ENCODE data around the gene DNAI2. TPM values are rescaled to one million over a fixed set of nuclear protein-coding genes. Genes with fewer than 3 reads are reported as not detected.

Gene DNAI2
- total and polyA plus RNA-seq, 9 of the 15 experiments (the other 6 are each of a cell fraction or from before 2014, with no cell fraction given): not detected

- no peak for TF ChIP-seq ZNF146 (CRISPR knock-in tag; IDR thresholded peaks at IDR 0.05; ENCODE audit: unreplicated experiment)
- no peak for TF ChIP-seq MECOM (CRISPR knock-in tag; IDR thresholded peaks at IDR 0.05)
- TF ChIP-seq ZNF224 (CRISPR knock-in tag; IDR thresholded peaks at IDR 0.05): no peak
- TF ChIP-seq NR1H2 (CRISPR knock-in tag; IDR thresholded peaks at IDR 0.05): no peak
- no peak for TF ChIP-seq MCM3 (IDR thresholded peaks at IDR 0.05)
- no peak for TF ChIP-seq FOXJ2 (tag; IDR thresholded peaks at IDR 0.05)
- TF ChIP-seq NEUROD1 (IDR thresholded peaks at IDR 0.05; ENCODE audit: borderline replicate concordance, low read depth, low read length, partially characterized antibody): no peak
Observed at GRCh38 chr17:74314877-74315276, 40.8 kb downstream of the DNAI2 start (continued).

- WGBS (ENCODE audit: insufficient coverage, low coverage, missing lambda C conversion rate): 10% methylated on average over 10 of the region's 10 CpGs
- H3K27me3 ChIP-seq (ENCODE audit: control insufficient read depth in 2 of 2, insufficient read depth in 2 of 2, low read length in 2 of 2): peaks cover 15 to 58% of the 10 kb centered on the region in 2 experiments
- H3K4me3 ChIP-seq: no peak overlapping the region
- no peak overlapping the region for H2AFZ ChIP-seq (ENCODE audit: low read depth, low read length)
- H3K9me1 ChIP-seq (ENCODE audit: control insufficient read depth, insufficient read depth, low read length): no peaks in the 10 kb centered on the region
- DNase-seq (ENCODE audit: extremely low read depth in 1 of 4, low spot score in 3 of 4): no peak
- H3K27ac ChIP-seq (ENCODE audit: extremely low read depth, low read depth, low read length): no peak overlapping the region
- ChIA-PET POLR2A (no interaction called here), CTCF (ENCODE audit: low intra/inter-chr PET ratio) (no interaction called here)
- no peak for ATAC-seq
- H3K4me1 ChIP-seq (replicated peaks in 1 of 2; ENCODE audit: control insufficient read depth in 2 of 2, insufficient read depth in 2 of 2, low read length in 2 of 2): no peaks in the 10 kb centered on the region
- TF ChIP-seq NELFE (IDR thresholded peaks at IDR 0.05; ENCODE audit: insufficient read depth, insufficient read length) (no peak), ZKSCAN3 (CRISPR knock-in tag; IDR thresholded peaks at IDR 0.05) (no peak), MTF1 (CRISPR knock-in tag; IDR thresholded peaks at IDR 0.05; ENCODE audit: borderline replicate concordance) (no peak), ETS2 (tag; IDR thresholded peaks at IDR 0.05; ENCODE audit: borderline replicate concordance, poor library complexity, severe bottlenecking) (no peak), NCOA4 (IDR thresholded peaks at IDR 0.05; ENCODE audit: partially characterized antibody) (no peak), PREB (CRISPR knock-in tag; IDR thresholded peaks at IDR 0.05) (no peak), SMARCA4 (IDR thresholded peaks at IDR 0.05) (no peak), CC2D1A (IDR thresholded peaks at IDR 0.05) (no peak), SMC3 (conservative IDR thresholded peaks at IDR 0.05; ENCODE audit: insufficient read depth, low read depth, low read length) (no peak)
- peaks cover 6% of the 10 kb centered on the region; the same call in 1 of the 2 replicates for H4K20me1 ChIP-seq (replicated peaks; ENCODE audit: control insufficient read depth, insufficient read depth, low read length)
- in situ Hi-C loops (cut with MboI): no loop called here
- no peaks in the 10 kb centered on the region for H3K36me3 ChIP-seq (ENCODE audit: control insufficient read depth, insufficient read depth, low read length)
- FAIRE-seq: no peak
- H3K79me2 ChIP-seq (ENCODE audit: control insufficient read depth, insufficient read depth, low read length): no peaks in the 10 kb centered on the region
- H3K4me2 ChIP-seq (ENCODE audit: insufficient read depth, low read length): no peak overlapping the region
- intact Hi-C loops (cut with micrococcal nuclease): no loop called here
- peaks cover 5% of the 10 kb centered on the region; the same call in 1 of the 2 replicates for H3K9me3 ChIP-seq (replicated peaks; ENCODE audit: control insufficient read depth, insufficient read depth, low read depth, low read length)
- no TSS peak for BruUV-seq (replicated peaks)
- no peak overlapping the region for H3K9ac ChIP-seq (ENCODE audit: insufficient read depth in 1 of 2, low read depth in 2 of 2, low read length in 2 of 2)
Observed at GRCh38 chr17:74316220-74316619, 42.2 kb downstream of the DNAI2 start.

All from K562 (cell line).